Mesothelial cell of epicardium (in vitro differentiated cells): Measurements from ENCODE around the gene MYMX. TPM values are rescaled to one million over a fixed set of nuclear protein-coding genes. Genes with fewer than 3 reads are reported as not detected.

Experiments
- DNase-seq, 2 experiments: peaks; one replicate each; pipeline ENCODE4 v3.0.0; 2021; ENCODE audit warnings: low spot score in 2 of 2; ENCODE audit not compliant: unreplicated experiment in 2 of 2
- H3K27ac Mint-ChIP-seq: 2 replicates; pipeline ENCODE4 v1.8.0; 2021; ENCODE audit warnings: mixed read lengths
- H3K27me3 Mint-ChIP-seq: 2 replicates; pipeline ENCODE4 v1.8.0; 2021; ENCODE audit warnings: low read depth, mixed read lengths
- H3K36me3 Mint-ChIP-seq: 2 replicates; pipeline ENCODE4 v1.8.0; 2021; ENCODE audit warnings: mixed read lengths
- H3K4me1 Mint-ChIP-seq: 2 replicates; pipeline ENCODE4 v1.8.0; 2021; ENCODE audit warnings: mixed read lengths
- H3K4me3 Mint-ChIP-seq: 2 replicates; pipeline ENCODE4 v1.8.0; 2021; ENCODE audit warnings: mild to moderate bottlenecking, moderate library complexity, mixed read lengths
- H3K9me3 Mint-ChIP-seq: 2 replicates; pipeline ENCODE4 v1.8.0; 2021; ENCODE audit warnings: mixed read lengths
- CTCF ChIP-seq: fragments of 200-600 bp; sonication (generic); IDR thresholded peaks from one replicate; pipeline ENCODE4 v1.5.0; 2021; ENCODE audit warnings: antibody characterized with exemption; ENCODE audit not compliant: unreplicated experiment
- total RNA-seq: library from RNA; stranded (reverse); gene quantifications from 3 replicates; pipeline ENCODE4 v1.2.1, GENCODE V29; 2021

Gene MYMX
- total RNA-seq, 1 donor from 2014 or later, result not detected

- Mint-ChIP-seq H3K4me1 (peaks cover 30% of the 10 kb centered on the region), H3K27ac (peak overlapping the region; percentile 64)
- no peak for TF ChIP-seq CTCF
Observed at GRCh38 chr6:44219053-44219814, 2.5 kb downstream of the MYMX start.

GRCh38 chr6:44219815-44220784 lies 3.4 kb downstream of the MYMX start:
- peaks cover 39% of the 10 kb centered on the region for H3K4me1 Mint-ChIP-seq

More at GRCh38 chr6:44219053-44219814, 2.5 kb downstream of the MYMX start:
- peaks cover 23% of the 10 kb centered on the region for H3K27me3 Mint-ChIP-seq
- H3K36me3 Mint-ChIP-seq, result no peaks in the 10 kb centered on the region
- no peaks in the 10 kb centered on the region for H3K9me3 Mint-ChIP-seq
- H3K4me3 Mint-ChIP-seq, result peak overlapping the region; percentile 68
- peak; percentile 42 to 63 for DNase-seq

GRCh38 chr6:44220913-44221290 lies 4.2 kb downstream of the MYMX start:
- peak overlapping the region; percentile 1 for H3K4me3 Mint-ChIP-seq
- no peaks in the 10 kb centered on the region for H3K9me3 Mint-ChIP-seq
- no peaks in the 10 kb centered on the region for H3K36me3 Mint-ChIP-seq
- peaks cover 32% of the 10 kb centered on the region for H3K27me3 Mint-ChIP-seq
- H3K4me1 Mint-ChIP-seq, result peaks cover 41% of the 10 kb centered on the region
- no peak overlapping the region for H3K27ac Mint-ChIP-seq
- no peak for DNase-seq
- no peak for TF ChIP-seq CTCF

More at GRCh38 chr6:44219815-44220784, 3.4 kb downstream of the MYMX start:
- Mint-ChIP-seq H3K36me3 (no peaks in the 10 kb centered on the region), H3K27me3 (peaks cover 30% of the 10 kb centered on the region), H3K4me3 (peak overlapping the region; percentile 68), H3K9me3 (no peaks in the 10 kb centered on the region), H3K27ac (no peak overlapping the region)
- no peak for TF ChIP-seq CTCF
- no peak for DNase-seq

GRCh38 chr6:44221291-44221960 lies 4.7 kb downstream of the MYMX start:
- peak; percentile 61 for TF ChIP-seq CTCF
- peak in 1 of 2 experiments; percentile 73 for DNase-seq
- no peak overlapping the region for H3K27ac Mint-ChIP-seq
- H3K9me3 Mint-ChIP-seq, result no peaks in the 10 kb centered on the region
- no peaks in the 10 kb centered on the region for H3K36me3 Mint-ChIP-seq
- H3K27me3 Mint-ChIP-seq, result peaks cover 32% of the 10 kb centered on the region
- H3K4me1 Mint-ChIP-seq, result peaks cover 45% of the 10 kb centered on the region
- peak overlapping the region; percentile 1 for H3K4me3 Mint-ChIP-seq

- Mint-ChIP-seq H3K4me1 (peaks cover 46% of the 10 kb centered on the region), H3K4me3 (no peak overlapping the region)
Observed at GRCh38 chr6:44221961-44222335, 5.2 kb downstream of the MYMX start.

More at GRCh38 chr6:44221961-44222335, 5.2 kb downstream of the MYMX start:
- H3K9me3 Mint-ChIP-seq, result no peaks in the 10 kb centered on the region
- H3K27me3 Mint-ChIP-seq, result peaks cover 28% of the 10 kb centered on the region
- H3K36me3 Mint-ChIP-seq, result no peaks in the 10 kb centered on the region
- no peak for DNase-seq
- no peak for TF ChIP-seq CTCF
- no peak overlapping the region for H3K27ac Mint-ChIP-seq
